ENCODE results near the gene PDIA5.
"Not testable (repeated sequence)": the region's sequence is repeated elsewhere in the genome, so short reads cannot be mapped to it uniquely, and the experiment has no call there.

The PDIA5 gene

GRCh38 chr3:123147754-123148535 lies 81.1 kb downstream of the PDIA5 start:
- in situ Hi-C loops (cut with HindIII; ENCODE audit: low sequenced_read_pairs) = no loop called here
- no peak overlapping the region for H3K4me3 ChIP-seq (ENCODE audit: low read depth, low read length)
- DNase-seq (ENCODE audit: low read depth, low spot score) = no peak
- no peak for TF ChIP-seq CTCF (IDR thresholded peaks at IDR 0.05; ENCODE audit: low read depth, low read length)

DNA sequence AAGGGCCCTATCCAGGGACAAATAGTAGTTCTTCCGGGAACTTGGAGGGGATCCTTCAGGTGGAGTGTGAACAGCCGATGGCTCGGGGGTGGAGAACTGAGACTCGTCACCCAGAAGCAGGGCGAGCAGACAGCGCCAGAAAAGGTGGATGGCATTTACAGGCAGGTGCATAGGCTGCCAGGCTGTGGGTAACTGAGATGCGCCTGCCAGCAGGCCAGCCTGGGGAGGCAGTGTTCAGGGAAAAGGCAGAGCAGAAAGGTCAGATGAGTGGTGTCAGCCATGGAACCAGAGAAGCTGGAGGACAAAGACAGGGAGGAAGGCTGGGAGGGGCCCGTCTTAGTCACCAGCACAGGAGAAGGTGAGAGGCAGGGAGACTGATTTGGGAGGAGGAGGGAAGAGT lies 81.9 kb downstream of the PDIA5 start:
- H3K4me3 ChIP-seq (ENCODE audit: low read depth, low read length) = no peak overlapping the region
- no peak for DNase-seq (ENCODE audit: low read depth, low spot score)
- in situ Hi-C loops (cut with HindIII; ENCODE audit: low sequenced_read_pairs) = no loop called here
- no peak for TF ChIP-seq CTCF (IDR thresholded peaks at IDR 0.05; ENCODE audit: low read depth, low read length)

- in situ Hi-C loops (cut with HindIII; ENCODE audit: low sequenced_read_pairs) = no loop called here
- DNase-seq (ENCODE audit: low read depth, low spot score) = no peak
- no peak overlapping the region for H3K4me3 ChIP-seq (ENCODE audit: low read depth, low read length)
- TF ChIP-seq CTCF (IDR thresholded peaks at IDR 0.05; ENCODE audit: low read depth, low read length) = no peak
These were observed 82.7 kb downstream of the PDIA5 start for GRCh38 chr3:123149525-123149924.

DNA sequence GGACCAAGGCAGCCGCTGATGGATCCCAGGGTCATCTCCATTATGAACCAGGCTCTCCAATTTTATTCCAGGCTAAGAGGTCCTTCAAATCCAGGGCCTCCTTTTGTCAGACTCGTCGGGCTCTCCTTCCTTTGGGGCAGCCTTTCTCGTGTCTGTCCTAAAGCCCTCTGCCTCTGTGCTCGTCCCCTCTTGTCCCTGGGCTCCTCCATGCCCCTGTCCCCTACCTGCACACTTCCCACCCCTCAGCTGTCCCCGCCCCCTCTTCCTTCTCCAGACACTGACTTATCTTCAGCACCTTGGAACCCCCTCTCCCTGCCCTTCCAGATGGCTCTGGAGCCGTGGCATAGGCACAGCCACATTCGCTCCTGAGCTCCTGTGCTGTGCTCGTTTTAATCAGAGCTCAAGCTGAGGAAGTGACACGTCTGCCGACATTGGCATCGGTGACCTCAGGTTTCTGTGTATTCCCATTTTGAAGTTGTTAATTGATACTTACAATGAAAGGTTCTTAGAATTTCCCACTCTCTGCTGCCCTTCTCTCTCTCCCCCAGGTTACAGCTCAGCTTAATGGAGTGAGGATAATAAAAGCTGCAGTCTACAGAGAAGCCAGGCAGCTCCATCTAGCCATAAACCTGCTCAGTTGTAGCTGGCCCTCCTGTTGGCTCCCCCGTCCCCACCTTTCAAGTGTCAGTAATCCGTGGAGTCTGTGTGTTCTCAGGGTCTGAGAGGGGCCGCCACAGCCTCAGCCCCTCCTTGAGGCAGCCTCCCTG lies 83.8 kb downstream of the PDIA5 start:
- DNase-seq (ENCODE audit: low read depth, low spot score) = no peak
- in situ Hi-C loops (cut with HindIII; ENCODE audit: low sequenced_read_pairs) = no loop called here
- no peak overlapping the region for H3K4me3 ChIP-seq (ENCODE audit: low read depth, low read length)
- TF ChIP-seq CTCF (IDR thresholded peaks at IDR 0.05; ENCODE audit: low read depth, low read length) = no peak

- in situ Hi-C loops (cut with HindIII; ENCODE audit: low sequenced_read_pairs) = no loop called here
- no peak for DNase-seq (ENCODE audit: low read depth, low spot score)
- H3K4me3 ChIP-seq (ENCODE audit: low read depth, low read length) = no peak overlapping the region
- TF ChIP-seq CTCF (IDR thresholded peaks at IDR 0.05; ENCODE audit: low read depth, low read length) = no peak
These were observed 84.5 kb downstream of the PDIA5 start for GRCh38 chr3:123151251-123151705.

DNA sequence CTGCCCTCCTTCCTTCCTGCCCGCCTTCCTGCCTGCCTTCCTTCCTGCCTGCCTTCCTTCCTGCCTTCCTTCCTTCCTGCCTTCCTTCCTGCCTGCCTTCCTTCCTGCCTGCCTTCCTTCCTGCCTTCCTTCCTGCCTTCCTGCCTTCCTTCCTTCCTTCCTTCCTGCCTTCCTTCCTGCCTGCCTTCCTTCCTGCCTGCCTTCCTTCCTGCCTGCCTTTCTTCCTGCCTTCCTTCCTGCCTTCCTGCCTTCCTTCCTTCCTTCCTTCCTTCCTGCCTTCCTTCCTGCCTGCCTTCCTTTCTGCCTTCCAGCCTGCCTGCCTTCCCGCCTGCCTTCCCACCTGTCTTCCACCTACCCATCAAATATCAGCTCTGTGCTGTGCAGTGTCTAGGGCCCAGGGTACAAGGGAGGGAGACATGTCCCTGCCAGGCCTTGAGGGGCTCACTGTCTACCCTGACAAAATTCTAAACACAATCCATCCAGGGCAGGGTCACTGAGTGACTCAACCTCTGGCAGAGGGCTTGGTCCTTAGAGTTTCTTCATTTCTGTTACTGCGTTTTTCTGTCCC lies 85.1 kb downstream of the PDIA5 start:
- in situ Hi-C loops (cut with HindIII; ENCODE audit: low sequenced_read_pairs); DNase-seq (ENCODE audit: low read depth, low spot score); H3K4me3 ChIP-seq (ENCODE audit: low read depth, low read length): not testable (repeated sequence)

DNA sequence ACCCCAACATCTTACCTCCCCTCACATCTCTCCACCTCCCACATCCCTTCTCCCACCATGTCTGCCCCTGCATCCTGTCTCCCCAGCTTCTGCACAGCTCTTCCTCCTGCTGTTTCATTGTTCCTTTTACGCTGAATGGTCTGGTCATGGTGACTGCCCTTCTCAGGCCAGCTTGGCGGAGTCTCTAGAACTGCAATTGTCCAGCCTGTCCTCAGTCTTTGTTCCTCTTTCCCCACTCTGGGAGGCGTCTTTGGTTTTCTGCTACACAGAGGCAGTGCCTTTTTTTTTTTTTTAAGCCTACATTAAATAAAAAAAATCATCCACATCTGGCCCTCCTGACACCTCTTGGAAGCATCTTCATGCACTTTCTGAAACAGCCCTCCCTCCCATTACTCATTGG lies 85.9 kb downstream of the PDIA5 start:
- no peak for DNase-seq (ENCODE audit: low read depth, low spot score)
- no peak for TF ChIP-seq CTCF (IDR thresholded peaks at IDR 0.05; ENCODE audit: low read depth, low read length)
- H3K4me3 ChIP-seq (ENCODE audit: low read depth, low read length) = no peak overlapping the region
- in situ Hi-C loops (cut with HindIII; ENCODE audit: low sequenced_read_pairs) = no loop called here

Data from astrocyte of the spinal cord (primary cell).